C4-2B (cell line): ENCODE measurements around the gene PAIP1.
"Not testable (repeated sequence)": the region's sequence is repeated elsewhere in the genome, so short reads cannot be mapped to it uniquely, and the experiment has no call there.

ENCODE experiments used
- H3K27ac ChIP-seq: fragments of 450-650 bp; 2 replicates; pipeline ENCODE4 v1.5.1; 2017
- CTCF ChIP-seq: fragments of 450-650 bp; conservative IDR thresholded peaks from 2 replicates; pipeline ENCODE4 v1.5.1; 2017; ENCODE audit warnings: mild to moderate bottlenecking
- ZFX ChIP-seq: fragments of 450-650 bp; IDR thresholded peaks from 2 replicates; pipeline ENCODE4 v1.6.1; 2017

The PAIP1 gene

GRCh38 chr5:43553381-43553780 is 3.5 kb downstream of the PAIP1 start:
- H3K27ac ChIP-seq: no peak overlapping the region
- TF ChIP-seq ZFX (no peak), CTCF (no peak)

GRCh38 chr5:43551731-43552130 is 5.1 kb downstream of the PAIP1 start:
- TF ChIP-seq ZFX: no peak
- no peak for TF ChIP-seq CTCF
- no peak overlapping the region for H3K27ac ChIP-seq

- not testable (repeated sequence) for H3K27ac ChIP-seq
These were observed 7.6 kb downstream of the PAIP1 start for GRCh38 chr5:43549272-43549671.

GRCh38 chr5:43548358-43548757 is 8.5 kb downstream of the PAIP1 start:
- H3K27ac ChIP-seq: no peak overlapping the region
- TF ChIP-seq CTCF (no peak), ZFX (no peak)

GRCh38 chr5:43547532-43547931 is 9.3 kb downstream of the PAIP1 start:
- TF ChIP-seq ZFX: no peak
- no peak for TF ChIP-seq CTCF
- H3K27ac ChIP-seq: no peak overlapping the region

- no peak overlapping the region for H3K27ac ChIP-seq
- TF ChIP-seq ZFX: no peak
- TF ChIP-seq CTCF: no peak
These were observed 13.4 kb downstream of the PAIP1 start for GRCh38 chr5:43543434-43543833.

GRCh38 chr5:43540746-43541145 is 16.1 kb downstream of the PAIP1 start:
- TF ChIP-seq ZFX (no peak), CTCF (no peak)
- H3K27ac ChIP-seq: no peak overlapping the region

- no peak for TF ChIP-seq CTCF
- TF ChIP-seq ZFX: no peak
- H3K27ac ChIP-seq: no peak overlapping the region
These were observed 19.9 kb downstream of the PAIP1 start for GRCh38 chr5:43536972-43537371.
